ENCODE measurements around the gene SFXN2.
"Not testable (repeated sequence)": the region's sequence is repeated elsewhere in the genome, so short reads cannot be mapped to it uniquely, and the experiment has no call there.

SFXN2 gene

GRCh38 chr10:102743588-102744373 lies 29.3 kb downstream of the SFXN2 start, which contains the start of gene WBP1L:
Gene WBP1L, plus strand, starts transcription at chr10:102743948. Its CDS starts 106 bp downstream, at chr10:102744054.
- no peaks in the 10 kb centered on the region; the same call in 1 of the 2 replicates for H3K27me3 ChIP-seq (ENCODE audit: insufficient read depth, low read length)
- H3K9ac ChIP-seq (ENCODE audit: low read depth, low read length) = peak within 1 kb of the TSS; percentile 76; the same call in 1 of the 2 replicates
- peak within 1 kb of the TSS; percentile 85 for H3K4me3 ChIP-seq (ENCODE audit: low read length)
- H3K4me1 ChIP-seq (ENCODE audit: insufficient read depth, low read length) = peaks cover 9% of the 10 kb centered on the region; the same call in 1 of the 2 replicates
- peak within 1 kb of the TSS; percentile 7 for H3K27ac ChIP-seq (ENCODE audit: low read length)
- no peaks in the 10 kb centered on the region for H3K9me3 ChIP-seq (ENCODE audit: insufficient read depth, low read depth, low read length)
- peaks cover 3% of the 10 kb centered on the region; the same call in 1 of the 2 replicates for H3K36me3 ChIP-seq (ENCODE audit: insufficient read depth, low read depth, low read length)

- no peaks in the 10 kb centered on the region; the same call in 1 of the 2 replicates for H3K27me3 ChIP-seq (ENCODE audit: insufficient read depth, low read length)
- no peaks in the 10 kb centered on the region for H3K36me3 ChIP-seq (ENCODE audit: insufficient read depth, low read depth, low read length)
- no peak overlapping the region for H3K27ac ChIP-seq (ENCODE audit: low read length)
- peaks cover 6% of the 10 kb centered on the region; the same call in 1 of the 2 replicates for H3K4me1 ChIP-seq (ENCODE audit: insufficient read depth, low read length)
- no peaks in the 10 kb centered on the region for H3K9me3 ChIP-seq (ENCODE audit: insufficient read depth, low read depth, low read length)
- H3K9ac ChIP-seq (ENCODE audit: low read depth, low read length) = peak overlapping the region; percentile 76; the same call in 1 of the 2 replicates
- H3K4me3 ChIP-seq (ENCODE audit: low read length) = peak overlapping the region; percentile 85
Observed at GRCh38 chr10:102744374-102745051, 30.1 kb downstream of the SFXN2 start.

GRCh38 chr10:102745157-102745556 lies 30.7 kb downstream of the SFXN2 start:
- Histone ChIP-seq H3K4me1 (ENCODE audit: insufficient read depth, low read length) (peaks cover 6% of the 10 kb centered on the region; the same call in 1 of the 2 replicates), H3K9ac (ENCODE audit: low read depth, low read length) (no peak overlapping the region), H3K4me3 (ENCODE audit: low read length) (peak overlapping the region; percentile 85; the same call in 1 of the 2 replicates), H3K9me3 (ENCODE audit: insufficient read depth, low read depth, low read length) (no peaks in the 10 kb centered on the region), H3K27me3 (ENCODE audit: insufficient read depth, low read length) (no peaks in the 10 kb centered on the region; the same call in 1 of the 2 replicates), H3K36me3 (ENCODE audit: insufficient read depth, low read depth, low read length) (no peaks in the 10 kb centered on the region), H3K27ac (ENCODE audit: low read length) (no peak overlapping the region)

- no peaks in the 10 kb centered on the region for H3K27me3 ChIP-seq (ENCODE audit: insufficient read depth, low read length)
- no peak overlapping the region for H3K9ac ChIP-seq (ENCODE audit: low read depth, low read length)
- no peaks in the 10 kb centered on the region for H3K4me1 ChIP-seq (ENCODE audit: insufficient read depth, low read length)
- H3K9me3 ChIP-seq (ENCODE audit: insufficient read depth, low read depth, low read length) = no peaks in the 10 kb centered on the region
- H3K4me3 ChIP-seq (ENCODE audit: low read length) = no peak overlapping the region
- no peaks in the 10 kb centered on the region for H3K36me3 ChIP-seq (ENCODE audit: insufficient read depth, low read depth, low read length)
- H3K27ac ChIP-seq (ENCODE audit: low read length) = no peak overlapping the region
Observed at GRCh38 chr10:102752266-102752930, 38.0 kb downstream of the SFXN2 start.

- no peaks in the 10 kb centered on the region for H3K36me3 ChIP-seq (ENCODE audit: insufficient read depth, low read depth, low read length)
- H3K4me1 ChIP-seq (ENCODE audit: insufficient read depth, low read length) = no peaks in the 10 kb centered on the region
- no peak overlapping the region for H3K9ac ChIP-seq (ENCODE audit: low read depth, low read length)
- H3K4me3 ChIP-seq (ENCODE audit: low read length) = no peak overlapping the region
- H3K27ac ChIP-seq (ENCODE audit: low read length) = no peak overlapping the region
- no peaks in the 10 kb centered on the region for H3K9me3 ChIP-seq (ENCODE audit: insufficient read depth, low read depth, low read length)
- no peaks in the 10 kb centered on the region for H3K27me3 ChIP-seq (ENCODE audit: insufficient read depth, low read length)
Observed at GRCh38 chr10:102752934-102753664, 38.7 kb downstream of the SFXN2 start.

- no peaks in the 10 kb centered on the region for H3K4me1 ChIP-seq (ENCODE audit: insufficient read depth, low read length)
- H3K27ac ChIP-seq (ENCODE audit: low read length) = no peak overlapping the region
- H3K4me3 ChIP-seq (ENCODE audit: low read length) = no peak overlapping the region
Observed at GRCh38 chr10:102753718-102754117, 39.3 kb downstream of the SFXN2 start.

GRCh38 chr10:102757323-102757722 lies 42.9 kb downstream of the SFXN2 start:
- H3K36me3 ChIP-seq (ENCODE audit: insufficient read depth, low read depth, low read length) = no peaks in the 10 kb centered on the region
- no peaks in the 10 kb centered on the region for H3K27me3 ChIP-seq (ENCODE audit: insufficient read depth, low read length)
- H3K9me3 ChIP-seq (ENCODE audit: insufficient read depth, low read depth, low read length) = no peaks in the 10 kb centered on the region
- H3K9ac ChIP-seq (ENCODE audit: low read depth, low read length) = no peak overlapping the region
- H3K4me3 ChIP-seq (ENCODE audit: low read length) = no peak overlapping the region
- no peaks in the 10 kb centered on the region for H3K4me1 ChIP-seq (ENCODE audit: insufficient read depth, low read length)
- H3K27ac ChIP-seq (ENCODE audit: low read length) = no peak overlapping the region

More at GRCh38 chr10:102753718-102754117, 39.3 kb downstream of the SFXN2 start:
- Histone ChIP-seq H3K9me3 (ENCODE audit: insufficient read depth, low read depth, low read length) (no peaks in the 10 kb centered on the region), H3K9ac (ENCODE audit: low read depth, low read length) (no peak overlapping the region), H3K36me3 (ENCODE audit: insufficient read depth, low read depth, low read length) (no peaks in the 10 kb centered on the region), H3K27me3 (ENCODE audit: insufficient read depth, low read length) (no peaks in the 10 kb centered on the region)

- Histone ChIP-seq H3K4me3 (ENCODE audit: low read length) (no peak overlapping the region), H3K9me3 (ENCODE audit: insufficient read depth, low read depth, low read length) (no peaks in the 10 kb centered on the region), H3K9ac (ENCODE audit: low read depth, low read length) (no peak overlapping the region), H3K27ac (ENCODE audit: low read length) (no peak overlapping the region), H3K4me1 (ENCODE audit: insufficient read depth, low read length) (no peaks in the 10 kb centered on the region), H3K36me3 (ENCODE audit: insufficient read depth, low read depth, low read length) (no peaks in the 10 kb centered on the region), H3K27me3 (ENCODE audit: insufficient read depth, low read length) (no peaks in the 10 kb centered on the region)
Observed at GRCh38 chr10:102758240-102758932, 44.0 kb downstream of the SFXN2 start.

GRCh38 chr10:102758933-102759262 lies 44.5 kb downstream of the SFXN2 start:
- H3K27ac ChIP-seq (ENCODE audit: low read length); H3K9ac ChIP-seq (ENCODE audit: low read depth, low read length); H3K4me3 ChIP-seq (ENCODE audit: low read length): not testable (repeated sequence)

GRCh38 chr10:102759497-102760210 lies 45.2 kb downstream of the SFXN2 start:
- H3K4me3 ChIP-seq (ENCODE audit: low read length) = no peak overlapping the region
- H3K4me1 ChIP-seq (ENCODE audit: insufficient read depth, low read length) = no peaks in the 10 kb centered on the region
- no peak overlapping the region for H3K9ac ChIP-seq (ENCODE audit: low read depth, low read length)
- no peaks in the 10 kb centered on the region for H3K36me3 ChIP-seq (ENCODE audit: insufficient read depth, low read depth, low read length)
- no peak overlapping the region for H3K27ac ChIP-seq (ENCODE audit: low read length)
- H3K9me3 ChIP-seq (ENCODE audit: insufficient read depth, low read depth, low read length) = no peaks in the 10 kb centered on the region
- H3K27me3 ChIP-seq (ENCODE audit: insufficient read depth, low read length) = no peaks in the 10 kb centered on the region

More at GRCh38 chr10:102758933-102759262, 44.5 kb downstream of the SFXN2 start:
- H3K36me3 ChIP-seq (ENCODE audit: insufficient read depth, low read depth, low read length); H3K4me1 ChIP-seq (ENCODE audit: insufficient read depth, low read length); H3K27me3 ChIP-seq (ENCODE audit: insufficient read depth, low read length); H3K9me3 ChIP-seq (ENCODE audit: insufficient read depth, low read depth, low read length): not testable (repeated sequence)

Measured in iPS-20b (cell line).